Measurements from ENCODE around the gene SDS. TPM values are rescaled to one million over a fixed set of nuclear protein-coding genes. Genes with fewer than 3 reads are reported as not detected.

Gene SDS
- total RNA-seq, 2 donors from 2014 or later: 1.3 TPM; not detected in 1

DNA sequence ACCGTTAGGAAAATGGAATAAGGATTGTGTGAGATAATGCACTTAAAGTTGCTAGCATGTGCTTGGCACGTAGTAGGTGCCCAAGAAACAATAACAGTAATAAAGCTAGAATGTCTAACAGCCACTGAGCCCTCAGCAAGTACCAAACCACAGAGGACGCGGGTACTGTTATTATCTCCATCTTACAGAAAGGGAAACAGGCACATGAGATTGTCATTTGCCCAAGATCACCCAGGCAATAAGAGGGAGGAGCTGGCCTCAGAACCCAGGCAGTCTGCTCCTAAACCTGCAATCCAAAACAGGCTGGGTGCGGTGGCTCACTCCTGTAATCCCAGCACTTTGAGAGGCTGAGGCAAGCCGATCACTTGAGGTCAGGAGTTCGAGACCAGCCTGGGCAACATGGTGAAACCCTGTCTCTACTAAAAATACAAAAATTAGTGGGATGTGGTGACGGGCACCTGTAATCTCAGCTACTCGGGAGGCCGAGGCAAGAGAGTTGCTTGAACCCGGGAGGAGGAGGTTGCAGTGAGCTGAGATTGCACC lies 5.1 kb upstream of the SDS start:
- TF ChIP-seq, protein P1, sequence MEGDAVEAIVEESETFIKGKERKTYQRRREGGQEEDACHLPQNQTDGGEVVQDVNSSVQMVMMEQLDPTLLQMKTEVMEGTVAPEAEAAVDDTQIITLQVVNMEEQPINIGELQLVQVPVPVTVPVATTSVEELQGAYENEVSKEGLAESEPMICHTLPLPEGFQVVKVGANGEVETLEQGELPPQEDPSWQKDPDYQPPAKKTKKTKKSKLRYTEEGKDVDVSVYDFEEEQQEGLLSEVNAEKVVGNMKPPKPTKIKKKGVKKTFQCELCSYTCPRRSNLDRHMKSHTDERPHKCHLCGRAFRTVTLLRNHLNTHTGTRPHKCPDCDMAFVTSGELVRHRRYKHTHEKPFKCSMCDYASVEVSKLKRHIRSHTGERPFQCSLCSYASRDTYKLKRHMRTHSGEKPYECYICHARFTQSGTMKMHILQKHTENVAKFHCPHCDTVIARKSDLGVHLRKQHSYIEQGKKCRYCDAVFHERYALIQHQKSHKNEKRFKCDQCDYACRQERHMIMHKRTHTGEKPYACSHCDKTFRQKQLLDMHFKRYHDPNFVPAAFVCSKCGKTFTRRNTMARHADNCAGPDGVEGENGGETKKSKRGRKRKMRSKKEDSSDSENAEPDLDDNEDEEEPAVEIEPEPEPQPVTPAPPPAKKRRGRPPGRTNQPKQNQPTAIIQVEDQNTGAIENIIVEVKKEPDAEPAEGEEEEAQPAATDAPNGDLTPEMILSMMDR (IDR thresholded peaks at IDR 0.05): no peak
- no peak for DNase-seq (ENCODE audit: low spot score)
- H3K27me3 ChIP-seq: no peaks in the 10 kb centered on the region
- no peaks in the 10 kb centered on the region for H3K4me1 ChIP-seq
- no peak overlapping the region for H3K4me3 ChIP-seq
- H3K9me3 ChIP-seq: no peaks in the 10 kb centered on the region
- no peak overlapping the region for H3K27ac ChIP-seq
- H3K36me3 ChIP-seq: no peaks in the 10 kb centered on the region

DNA sequence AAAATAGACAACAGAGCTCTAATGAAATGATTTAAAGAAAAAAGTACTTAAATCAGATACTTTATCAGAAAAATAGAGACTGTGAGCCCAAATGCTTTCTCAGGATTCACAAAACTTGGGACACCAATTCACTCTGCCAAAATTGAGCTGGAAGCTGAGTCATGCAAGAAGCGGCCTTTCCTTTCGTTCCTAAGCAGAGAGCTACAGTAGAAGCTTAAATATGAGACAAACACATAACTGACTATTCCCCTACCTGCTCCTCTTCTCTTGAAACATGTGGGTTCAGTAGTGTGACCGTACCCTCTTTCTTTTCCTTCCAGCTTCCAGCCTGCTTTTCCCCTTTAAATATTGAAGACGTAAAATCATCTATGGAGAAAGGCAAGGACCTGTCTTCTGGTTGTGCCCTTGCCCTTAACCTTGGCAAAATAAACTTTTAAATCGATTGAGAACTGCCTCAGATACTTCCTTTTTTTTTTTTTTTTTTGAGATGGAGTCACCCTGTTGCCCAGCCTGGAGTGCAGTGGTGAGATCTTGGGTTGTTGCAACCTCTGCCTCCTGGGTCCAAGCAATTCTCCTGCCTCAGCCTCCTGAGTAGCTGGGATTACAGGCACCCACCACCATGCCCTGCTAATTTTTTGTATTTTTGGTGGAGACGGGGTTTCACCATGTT lies 4.4 kb upstream of the SDS start:
- no peak for DNase-seq (ENCODE audit: low spot score)
- TF ChIP-seq, protein P1 (IDR thresholded peaks at IDR 0.05): no peak
- Histone ChIP-seq H3K27ac (no peak overlapping the region), H3K27me3 (no peaks in the 10 kb centered on the region), H3K4me3 (no peak overlapping the region), H3K9me3 (no peaks in the 10 kb centered on the region), H3K36me3 (no peaks in the 10 kb centered on the region), H3K4me1 (peaks cover 0 to 4% of the 10 kb centered on the region in 2 donors)

DNA sequence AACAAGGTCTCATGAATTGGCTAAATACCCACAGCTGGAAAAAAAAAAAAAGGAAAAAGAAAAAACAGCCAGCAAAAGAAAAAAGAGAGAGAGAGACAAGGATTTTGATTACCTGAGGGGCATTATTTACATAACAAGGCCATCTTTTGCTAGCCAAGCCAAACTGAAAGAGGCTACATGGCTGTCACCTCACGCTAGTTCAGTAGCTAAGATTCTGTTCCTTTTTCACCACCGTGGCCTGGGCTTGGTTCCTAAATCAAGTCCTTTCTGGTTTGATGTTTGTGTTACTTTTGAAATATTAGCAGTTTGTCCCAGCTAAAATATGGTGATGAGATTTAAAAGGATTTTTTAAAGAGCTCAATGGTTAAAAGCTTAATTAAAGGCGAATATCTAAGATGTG lies 2.0 kb upstream of the SDS start:
- no peaks in the 10 kb centered on the region for H3K27me3 ChIP-seq
- no peak for DNase-seq (ENCODE audit: low spot score)
- H3K36me3 ChIP-seq: no peaks in the 10 kb centered on the region
- H3K4me3 ChIP-seq: no peak overlapping the region
- H3K4me1 ChIP-seq: peaks cover 0 to 4% of the 10 kb centered on the region in 2 donors
- TF ChIP-seq, protein P1 (IDR thresholded peaks at IDR 0.05): no peak
- H3K9me3 ChIP-seq: no peaks in the 10 kb centered on the region
- no peak overlapping the region for H3K27ac ChIP-seq

DNA sequence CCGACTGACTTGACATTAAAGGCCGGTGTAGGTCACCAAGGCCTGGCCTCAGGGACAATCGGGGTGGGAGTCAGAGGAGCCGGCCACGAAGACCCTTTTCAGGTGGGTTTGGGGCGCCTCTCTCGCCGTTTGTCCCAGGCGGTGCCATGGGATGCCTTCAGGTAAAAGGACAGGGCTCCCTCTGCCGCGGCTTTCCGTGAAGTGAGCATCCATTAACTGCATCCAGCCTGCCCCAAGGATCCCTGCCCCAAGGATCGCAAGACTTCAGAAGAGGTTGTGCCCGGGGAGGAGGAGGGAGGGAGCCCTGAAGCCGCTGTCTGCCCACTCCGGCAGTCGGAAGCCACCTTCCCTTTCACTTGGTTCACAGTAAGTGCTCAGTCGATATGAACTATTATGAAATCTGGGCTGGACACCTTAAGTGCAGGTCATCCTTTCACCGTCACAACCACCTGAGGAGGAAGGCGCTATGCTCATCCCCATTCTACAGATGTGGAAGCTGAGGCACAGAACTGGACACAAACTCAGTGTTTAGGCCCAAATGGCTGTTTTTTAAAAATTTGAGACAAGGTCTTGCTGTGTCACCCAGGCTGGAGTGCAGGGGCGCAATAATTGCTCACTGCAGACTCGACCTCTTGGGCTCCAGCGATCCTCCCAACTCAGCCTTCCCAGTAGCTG lies 964 bp downstream of the SDS start:
- no peak for DNase-seq (ENCODE audit: low spot score)
- Histone ChIP-seq H3K4me3 (no peak overlapping the region), H3K36me3 (no peaks in the 10 kb centered on the region), H3K9me3 (no peaks in the 10 kb centered on the region), H3K27me3 (no peaks in the 10 kb centered on the region), H3K4me1 (peaks cover 0 to 4% of the 10 kb centered on the region in 2 donors), H3K27ac (no peak overlapping the region)
- TF ChIP-seq, protein P1 (IDR thresholded peaks at IDR 0.05): no peak

DNA sequence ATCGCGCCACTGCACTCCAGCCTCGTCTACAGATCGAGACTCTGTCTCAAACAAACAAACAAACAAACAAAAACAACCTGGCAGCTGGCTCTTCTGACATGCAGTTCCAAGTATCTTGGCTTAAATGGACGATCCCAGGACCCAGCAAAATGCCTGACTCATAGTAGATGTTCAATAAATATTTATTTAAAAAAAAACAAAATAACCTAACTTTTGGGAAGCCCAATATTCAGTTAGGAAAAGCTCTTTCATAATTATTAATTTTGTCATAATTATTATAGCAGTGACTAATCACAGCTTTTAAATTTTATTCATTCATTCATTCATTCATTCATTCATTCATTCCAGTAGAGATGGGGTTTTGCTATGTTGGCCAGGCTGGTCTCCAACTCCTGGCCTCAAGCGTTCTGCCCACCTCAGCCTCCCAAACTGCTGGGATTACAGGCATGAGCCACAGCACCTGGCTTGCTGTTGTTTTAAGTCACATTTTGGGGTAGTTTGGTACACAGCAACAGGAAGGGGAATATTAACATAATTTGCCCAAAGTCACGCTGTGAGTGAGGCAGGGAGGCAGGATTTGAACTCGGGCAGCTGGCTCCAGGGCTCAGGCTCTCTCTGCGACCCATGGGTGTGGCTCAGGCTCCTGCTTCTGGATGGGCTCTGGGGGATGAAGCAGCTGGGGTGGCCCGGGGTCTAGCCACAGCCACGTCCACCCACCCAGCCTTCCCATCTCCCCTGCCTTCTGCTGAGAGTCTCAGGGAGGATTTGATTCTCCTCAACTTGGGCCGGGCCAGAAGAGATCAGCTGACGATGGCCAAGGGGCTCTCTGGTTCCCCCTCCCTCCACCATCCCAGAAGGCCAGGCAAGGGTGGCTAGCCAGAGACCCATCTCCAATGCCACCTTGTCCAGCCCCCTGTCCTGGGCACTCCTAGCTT lies 2.4 kb downstream of the SDS start:
- DNase-seq (ENCODE audit: low spot score): no peak
- Histone ChIP-seq H3K4me3 (no peak overlapping the region), H3K27me3 (no peaks in the 10 kb centered on the region), H3K9me3 (no peaks in the 10 kb centered on the region), H3K4me1 (peaks cover 0 to 4% of the 10 kb centered on the region in 2 donors), H3K36me3 (no peaks in the 10 kb centered on the region), H3K27ac (no peak overlapping the region)
- TF ChIP-seq, protein P1 (IDR thresholded peaks at IDR 0.05): no peak
